Prostate gland (tissue), 2 donors: ENCODE data around the gene PSAT1. TPM values are rescaled to one million over a fixed set of nuclear protein-coding genes. Genes with fewer than 3 reads are reported as not detected.
A peak's percentile ranks its signal among the peaks of the same experiment; 100 is the strongest.
"Not testable (repeated sequence)": the region's sequence is repeated elsewhere in the genome, so short reads cannot be mapped to it uniquely, and the experiment has no call there.

Source experiments
- DNase-seq: peaks from one replicate; pipeline ENCODE4 v3.0.0-alpha.2; 2019; ENCODE audit warnings: low spot score
- H3K27ac ChIP-seq, 2 donors: fragments of 200-600 bp; sonication (generic); 2 replicates each; pipeline ENCODE4 v1.5.1; 2017 to 2019
- H3K27me3 ChIP-seq: fragments of 200-600 bp; sonication (generic); replicated peaks from 2 replicates; pipeline ENCODE4 v1.5.1; 2019; ENCODE audit not compliant: insufficient read depth
- H3K36me3 ChIP-seq, 2 donors: fragments of 200-600 bp; sonication (generic); 1 replicate in 1 of 2; 2 replicates in 1 of 2; pipeline versions ENCODE4 v1.5.1 to v1.8.1; 2017 to 2019
- H3K4me1 ChIP-seq: fragments of 200-600 bp; sonication (generic); replicated peaks from 2 replicates; pipeline ENCODE4 v1.5.1; 2019
- H3K4me3 ChIP-seq, 2 donors: fragments of 200-600 bp; sonication (generic); 2 replicates each; pipeline ENCODE4 v1.5.1; 2017 to 2019
- H3K9me3 ChIP-seq: fragments of 200-600 bp; sonication (generic); 2 replicates; pipeline ENCODE4 v1.5.1; 2017
- POLR2A ChIP-seq: fragments of 450-650 bp; IDR thresholded peaks from one replicate; pipeline ENCODE4 v1.6.1; 2016; ENCODE audit warnings: antibody characterized with exemption, mild to moderate bottlenecking
- POLR2AphosphoS5 ChIP-seq: sonication (generic); formaldehyde crosslinking; IDR thresholded peaks from one replicate; pipeline ENCODE4 v1.6.1; 2017; ENCODE audit warnings: antibody characterized with exemption
- WGBS: methylation state at CpG from one replicate; pipeline ENCODE4 v1.1.5; 2018; 5-methylcytosine and 5-hydroxymethylcytosine counted together
- intact Hi-C: fragments of 100-400 bp; cut with DNase I; formaldehyde crosslinking; loops from one replicate; pipeline ENCODE4 v1.14.2; 2022
- total RNA-seq, 2 donors: library from RNA; depleted of rRNA; stranded (reverse); fragments of >200 nt; gene quantifications; one replicate each; pipeline ENCODE4 v1.1.0, GENCODE V29; 2016
- TF ChIP-seq, protein P1 (sequence below), 4 experiments: fragments of 200-600 bp in 2 of 4; fragments of 450-650 bp in 2 of 4; sonication (generic) in 2 of 4; IDR thresholded peaks; 1 replicate in 3 of 4; 2 replicates in 1 of 4; pipeline ENCODE4 v1.5.1; 2016 to 2019; ENCODE audit warnings: antibody characterized with exemption in 4 of 4, mild to moderate bottlenecking in 2 of 4, moderate library complexity in 2 of 4

Gene PSAT1
- total RNA-seq, 2 donors from 2014 or later, result 30.4 to 45.8 TPM

DNA sequence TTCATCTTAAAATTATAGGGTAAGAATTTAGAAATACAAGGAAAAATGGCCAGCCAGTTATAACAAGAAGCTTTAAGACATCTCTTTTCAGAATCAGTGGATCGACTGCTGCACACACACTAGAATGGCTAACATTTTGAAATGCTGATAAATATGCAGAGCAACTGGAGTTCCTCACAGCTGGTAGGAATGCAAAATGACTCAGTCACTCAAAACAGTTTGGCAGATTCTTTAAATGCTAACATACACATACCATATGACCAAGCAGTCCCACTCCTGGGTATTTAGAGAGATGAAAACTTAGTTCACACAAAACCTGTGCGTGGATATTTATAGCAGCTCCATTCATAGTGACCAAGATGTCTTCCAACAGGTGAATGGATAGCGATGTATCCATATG lies 23.2 kb upstream of the PSAT1 start:
- WGBS, result 93% methylated on average over 3 of the region's 3 CpGs
- Histone ChIP-seq H3K27ac (no peak overlapping the region), H3K4me1 (no peaks in the 10 kb centered on the region), H3K27me3 (no peaks in the 10 kb centered on the region), H3K4me3 (no peak overlapping the region), H3K36me3 (no peaks in the 10 kb centered on the region), H3K9me3 (no peaks in the 10 kb centered on the region)
- TF ChIP-seq, protein P1, sequence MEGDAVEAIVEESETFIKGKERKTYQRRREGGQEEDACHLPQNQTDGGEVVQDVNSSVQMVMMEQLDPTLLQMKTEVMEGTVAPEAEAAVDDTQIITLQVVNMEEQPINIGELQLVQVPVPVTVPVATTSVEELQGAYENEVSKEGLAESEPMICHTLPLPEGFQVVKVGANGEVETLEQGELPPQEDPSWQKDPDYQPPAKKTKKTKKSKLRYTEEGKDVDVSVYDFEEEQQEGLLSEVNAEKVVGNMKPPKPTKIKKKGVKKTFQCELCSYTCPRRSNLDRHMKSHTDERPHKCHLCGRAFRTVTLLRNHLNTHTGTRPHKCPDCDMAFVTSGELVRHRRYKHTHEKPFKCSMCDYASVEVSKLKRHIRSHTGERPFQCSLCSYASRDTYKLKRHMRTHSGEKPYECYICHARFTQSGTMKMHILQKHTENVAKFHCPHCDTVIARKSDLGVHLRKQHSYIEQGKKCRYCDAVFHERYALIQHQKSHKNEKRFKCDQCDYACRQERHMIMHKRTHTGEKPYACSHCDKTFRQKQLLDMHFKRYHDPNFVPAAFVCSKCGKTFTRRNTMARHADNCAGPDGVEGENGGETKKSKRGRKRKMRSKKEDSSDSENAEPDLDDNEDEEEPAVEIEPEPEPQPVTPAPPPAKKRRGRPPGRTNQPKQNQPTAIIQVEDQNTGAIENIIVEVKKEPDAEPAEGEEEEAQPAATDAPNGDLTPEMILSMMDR (IDR thresholded peaks at IDR 0.05), result no peak
- TF ChIP-seq POLR2AphosphoS5 (no peak), POLR2A (no peak)
- intact Hi-C loops, result no loop called here
- no peak for DNase-seq

DNA sequence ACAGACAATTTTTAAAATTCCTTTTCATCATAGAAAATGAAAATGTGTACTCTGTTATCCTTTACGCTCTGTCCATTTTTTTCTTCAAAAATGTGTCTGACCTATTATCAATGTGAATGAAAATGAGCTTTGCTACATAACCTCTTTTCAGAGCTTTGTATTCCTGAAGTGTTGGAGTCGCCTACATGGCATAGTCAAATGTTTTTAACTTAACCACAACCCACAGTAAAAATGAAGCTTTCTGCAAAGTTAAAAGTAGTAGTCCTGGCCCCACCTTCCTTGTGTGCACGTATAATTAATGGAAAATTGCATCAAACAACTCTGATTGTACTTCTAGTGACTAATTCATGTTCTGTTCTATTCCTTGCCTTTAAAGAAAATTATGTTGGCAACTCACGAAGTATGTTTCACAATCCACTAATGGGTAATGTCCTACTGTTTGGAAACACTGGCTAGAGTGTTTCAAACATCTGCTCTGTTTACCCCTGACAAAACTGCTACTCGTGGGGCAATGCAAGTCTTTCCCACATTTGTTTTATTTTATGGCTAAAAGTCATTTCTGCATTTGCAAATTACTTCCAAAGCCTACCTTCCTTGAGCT lies 18.6 kb upstream of the PSAT1 start:
- intact Hi-C loops, result no loop called here
- no peak for TF ChIP-seq POLR2A
- TF ChIP-seq, protein P1 (IDR thresholded peaks at IDR 0.05), result no peak
- TF ChIP-seq POLR2AphosphoS5, result no peak
- Histone ChIP-seq H3K4me3 (no peak overlapping the region), H3K27ac (no peak overlapping the region), H3K36me3 (no peaks in the 10 kb centered on the region), H3K4me1 (no peaks in the 10 kb centered on the region), H3K27me3 (no peaks in the 10 kb centered on the region), H3K9me3 (no peaks in the 10 kb centered on the region)
- DNase-seq, result no peak
- 59% methylated on average over 5 of the region's 5 CpGs for WGBS

GRCh38 chr9:78278801-78279200 lies 18.1 kb upstream of the PSAT1 start:
- Histone ChIP-seq H3K9me3 (no peaks in the 10 kb centered on the region), H3K4me3 (no peak overlapping the region), H3K27ac (no peak overlapping the region), H3K36me3 (no peaks in the 10 kb centered on the region), H3K27me3 (no peaks in the 10 kb centered on the region), H3K4me1 (no peaks in the 10 kb centered on the region)
- whole genome bisulfite sequencing, result 76% methylated on average over 1 of the region's 1 CpG
- no peak for DNase-seq
- intact Hi-C loops, result no loop called here
- TF ChIP-seq, protein P1 (IDR thresholded peaks at IDR 0.05), result no peak
- TF ChIP-seq POLR2AphosphoS5 (no peak), POLR2A (no peak)

DNA sequence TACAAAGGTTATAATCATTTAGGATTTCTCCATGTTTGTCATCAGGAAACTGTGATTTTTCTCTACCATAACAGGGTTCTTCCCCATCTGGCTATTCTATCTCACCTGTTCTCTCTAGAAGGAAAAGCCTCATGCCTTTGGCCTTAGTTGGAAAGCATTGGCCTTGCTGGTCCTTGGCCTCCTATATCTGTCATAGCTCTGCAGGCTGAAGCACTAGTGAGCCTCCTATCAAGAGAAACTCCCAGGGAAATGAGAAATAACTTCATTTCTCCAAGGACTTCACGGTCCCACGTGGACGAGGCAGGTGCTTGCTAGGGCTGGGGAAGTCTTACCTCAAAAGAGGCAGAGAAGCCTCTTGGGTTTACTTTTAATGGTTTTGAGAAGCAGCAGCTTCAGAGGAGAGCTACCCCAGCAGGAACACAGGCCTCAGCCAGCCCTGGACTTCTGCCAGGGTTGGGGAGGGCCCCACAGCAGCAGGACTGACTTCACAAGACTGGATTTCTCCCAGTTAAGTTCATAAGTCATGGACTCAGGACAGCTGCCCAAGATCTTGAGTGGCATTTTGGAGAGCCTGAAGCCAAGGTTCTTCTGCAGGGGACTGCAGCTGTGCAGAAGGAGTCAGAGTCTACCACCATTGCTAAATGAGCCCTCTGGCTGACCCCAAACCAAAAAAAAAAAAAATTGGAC lies 15.8 kb upstream of the PSAT1 start:
- intact Hi-C loops, result no loop called here
- Histone ChIP-seq H3K27ac (no peak overlapping the region), H3K27me3 (no peaks in the 10 kb centered on the region), H3K36me3 (no peaks in the 10 kb centered on the region), H3K4me3 (no peak overlapping the region), H3K9me3 (no peaks in the 10 kb centered on the region), H3K4me1 (no peaks in the 10 kb centered on the region)
- peak; percentile 41 for DNase-seq
- WGBS, result 29% methylated on average over 3 of the region's 3 CpGs
- TF ChIP-seq POLR2AphosphoS5, result peak; percentile 10
- TF ChIP-seq, protein P1 (IDR thresholded peaks at IDR 0.05), result no peak

- 92% methylated on average over 4 of the region's 4 CpGs for WGBS
- H3K9me3 ChIP-seq, H3K4me3 ChIP-seq, H3K36me3 ChIP-seq, intact Hi-C loops, H3K27me3 ChIP-seq, H3K27ac ChIP-seq, H3K4me1 ChIP-seq, DNase-seq: not testable (repeated sequence)
Observed at GRCh38 chr9:78284181-78284580, 12.7 kb upstream of the PSAT1 start.
